ENCODE data around the gene CRYBB1.

DNA sequence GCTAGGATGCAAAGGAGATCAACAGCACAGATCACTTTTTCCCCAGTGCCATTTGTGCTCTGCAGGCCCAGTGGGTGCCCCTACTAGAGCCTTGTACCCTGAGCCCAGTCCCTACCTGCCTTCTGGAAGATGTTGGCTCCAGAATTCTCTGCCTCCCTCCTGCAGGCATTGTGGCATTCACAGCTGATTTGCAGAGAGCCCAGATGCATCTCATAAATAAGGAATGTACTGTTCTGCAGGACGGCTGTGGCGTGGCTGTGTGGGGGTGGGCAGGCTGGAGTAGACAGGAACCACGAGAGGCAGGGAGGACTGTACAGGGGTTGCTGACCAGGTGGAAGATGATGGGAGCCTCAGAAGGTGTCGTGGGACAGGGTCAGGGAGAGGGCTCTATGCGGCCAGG lies 28.3 kb upstream of the CRYBB1 start:
- TF ChIP-seq, protein P1, sequence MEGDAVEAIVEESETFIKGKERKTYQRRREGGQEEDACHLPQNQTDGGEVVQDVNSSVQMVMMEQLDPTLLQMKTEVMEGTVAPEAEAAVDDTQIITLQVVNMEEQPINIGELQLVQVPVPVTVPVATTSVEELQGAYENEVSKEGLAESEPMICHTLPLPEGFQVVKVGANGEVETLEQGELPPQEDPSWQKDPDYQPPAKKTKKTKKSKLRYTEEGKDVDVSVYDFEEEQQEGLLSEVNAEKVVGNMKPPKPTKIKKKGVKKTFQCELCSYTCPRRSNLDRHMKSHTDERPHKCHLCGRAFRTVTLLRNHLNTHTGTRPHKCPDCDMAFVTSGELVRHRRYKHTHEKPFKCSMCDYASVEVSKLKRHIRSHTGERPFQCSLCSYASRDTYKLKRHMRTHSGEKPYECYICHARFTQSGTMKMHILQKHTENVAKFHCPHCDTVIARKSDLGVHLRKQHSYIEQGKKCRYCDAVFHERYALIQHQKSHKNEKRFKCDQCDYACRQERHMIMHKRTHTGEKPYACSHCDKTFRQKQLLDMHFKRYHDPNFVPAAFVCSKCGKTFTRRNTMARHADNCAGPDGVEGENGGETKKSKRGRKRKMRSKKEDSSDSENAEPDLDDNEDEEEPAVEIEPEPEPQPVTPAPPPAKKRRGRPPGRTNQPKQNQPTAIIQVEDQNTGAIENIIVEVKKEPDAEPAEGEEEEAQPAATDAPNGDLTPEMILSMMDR (IDR thresholded peaks at IDR 0.05) = no peak
- no peak for TF ChIP-seq POLR2A (IDR thresholded peaks at IDR 0.05)

Measured in uterus (tissue), 2 donors.